ENCODE measurements around the gene CYP4B1.
"Not testable (repeated sequence)": the region's sequence is repeated elsewhere in the genome, so short reads cannot be mapped to it uniquely, and the experiment has no call there.

The CYP4B1 gene

DNA sequence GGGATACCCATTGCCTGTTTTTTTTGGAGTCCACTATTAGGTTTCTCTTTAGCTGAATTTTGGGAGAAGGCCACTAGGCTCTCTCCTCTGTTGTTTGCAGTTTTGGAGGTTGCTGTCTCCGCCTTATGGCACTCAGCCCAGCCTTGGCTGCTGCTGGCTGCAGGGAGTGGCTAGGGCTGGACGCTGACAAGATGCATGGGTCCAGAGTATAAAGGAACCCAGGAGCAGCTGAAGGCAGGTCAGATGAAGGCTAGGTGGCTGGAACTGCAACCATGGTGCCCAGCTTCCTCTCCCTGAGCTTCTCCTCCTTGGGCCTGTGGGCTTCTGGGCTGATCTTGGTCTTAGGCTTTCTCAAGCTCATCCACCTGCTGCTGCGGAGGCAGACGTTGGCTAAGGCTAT, at the start of gene CYP4B1:
TSS of gene CYP4B1 (plus strand) at position 237 of the 400 bp plus-strand sequence. CDS start at position 273, 36 bp downstream.
- DNase-seq (ENCODE audit: low read depth): no peak
- TF ChIP-seq, protein P1, sequence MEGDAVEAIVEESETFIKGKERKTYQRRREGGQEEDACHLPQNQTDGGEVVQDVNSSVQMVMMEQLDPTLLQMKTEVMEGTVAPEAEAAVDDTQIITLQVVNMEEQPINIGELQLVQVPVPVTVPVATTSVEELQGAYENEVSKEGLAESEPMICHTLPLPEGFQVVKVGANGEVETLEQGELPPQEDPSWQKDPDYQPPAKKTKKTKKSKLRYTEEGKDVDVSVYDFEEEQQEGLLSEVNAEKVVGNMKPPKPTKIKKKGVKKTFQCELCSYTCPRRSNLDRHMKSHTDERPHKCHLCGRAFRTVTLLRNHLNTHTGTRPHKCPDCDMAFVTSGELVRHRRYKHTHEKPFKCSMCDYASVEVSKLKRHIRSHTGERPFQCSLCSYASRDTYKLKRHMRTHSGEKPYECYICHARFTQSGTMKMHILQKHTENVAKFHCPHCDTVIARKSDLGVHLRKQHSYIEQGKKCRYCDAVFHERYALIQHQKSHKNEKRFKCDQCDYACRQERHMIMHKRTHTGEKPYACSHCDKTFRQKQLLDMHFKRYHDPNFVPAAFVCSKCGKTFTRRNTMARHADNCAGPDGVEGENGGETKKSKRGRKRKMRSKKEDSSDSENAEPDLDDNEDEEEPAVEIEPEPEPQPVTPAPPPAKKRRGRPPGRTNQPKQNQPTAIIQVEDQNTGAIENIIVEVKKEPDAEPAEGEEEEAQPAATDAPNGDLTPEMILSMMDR (conservative IDR thresholded peaks at IDR 0.05; ENCODE audit: low read depth, low read length): no peak
- no peak within 1 kb of the TSS for H3K4me3 ChIP-seq (ENCODE audit: low read depth, low read length)

DNA sequence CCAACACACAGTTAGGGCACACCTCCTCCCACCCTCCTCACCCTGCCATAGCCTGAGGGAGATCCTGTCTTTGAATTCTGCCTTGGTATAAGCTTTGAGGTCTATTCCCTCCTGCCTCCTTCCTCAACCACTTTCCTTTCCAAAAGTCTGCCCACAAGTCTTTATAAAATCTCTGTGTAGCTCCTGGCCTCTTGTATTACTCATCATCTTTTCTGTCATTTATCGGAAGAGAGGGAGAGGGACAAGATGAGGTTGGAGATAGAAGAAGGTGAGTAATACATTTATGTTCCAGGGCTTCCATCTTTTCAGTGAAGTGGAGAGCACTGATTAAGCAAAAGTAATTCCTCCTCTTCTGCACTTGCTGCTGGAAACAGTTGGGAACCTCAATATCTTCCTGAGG, 49.4 kb upstream of the CYP4B1 start:
- no peak overlapping the region for H3K4me3 ChIP-seq (ENCODE audit: low read depth, low read length)
- TF ChIP-seq, protein P1 (conservative IDR thresholded peaks at IDR 0.05; ENCODE audit: low read depth, low read length): no peak
- DNase-seq (ENCODE audit: low read depth): no peak

DNA sequence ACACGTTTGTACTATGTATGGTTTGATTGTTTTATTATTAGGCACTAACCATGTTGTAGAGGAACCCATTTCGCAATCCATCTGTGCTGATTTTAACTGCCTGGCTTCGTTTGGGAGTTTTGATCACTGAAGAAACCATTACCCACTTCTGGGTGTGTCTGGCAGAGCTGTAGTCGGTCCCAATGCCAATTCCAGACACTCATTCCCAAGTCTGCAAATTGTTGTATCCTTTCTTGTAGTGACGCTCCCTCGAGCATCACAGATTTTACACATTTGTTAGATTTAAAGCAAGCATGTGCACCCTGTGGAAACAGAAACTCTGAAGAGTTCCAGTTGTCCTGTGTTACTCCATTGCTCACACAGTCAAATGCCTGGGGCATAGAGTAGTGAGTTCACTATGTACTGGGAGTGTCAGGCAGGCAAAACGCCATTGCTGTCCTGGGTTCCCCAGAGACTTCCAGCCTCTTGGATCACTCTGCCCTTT, 48.9 kb upstream of the CYP4B1 start:
- H3K4me3 ChIP-seq (ENCODE audit: low read depth, low read length): no peak overlapping the region
- no peak for DNase-seq (ENCODE audit: low read depth)
- TF ChIP-seq, protein P1 (conservative IDR thresholded peaks at IDR 0.05; ENCODE audit: low read depth, low read length): no peak

DNA sequence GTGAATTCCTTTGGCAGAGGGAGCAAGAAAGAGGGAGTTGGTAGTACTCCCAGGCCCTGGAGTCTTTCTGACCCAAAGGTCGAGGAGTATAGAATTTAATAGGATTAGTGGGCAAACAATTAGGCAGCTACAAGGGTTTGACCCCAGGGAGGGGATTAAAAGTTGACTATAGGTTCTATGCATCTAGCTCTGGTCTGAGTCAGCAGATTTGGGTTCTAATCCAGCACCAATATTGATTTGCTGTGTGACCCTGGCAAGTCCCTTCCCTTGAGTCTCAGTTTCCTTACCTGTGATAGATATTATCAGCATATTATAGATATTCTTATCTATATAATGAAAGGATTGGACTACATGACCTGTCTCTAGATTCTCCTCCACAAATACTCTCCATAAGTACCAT, 44.9 kb upstream of the CYP4B1 start:
- DNase-seq (ENCODE audit: low read depth): no peak
- no peak overlapping the region for H3K4me3 ChIP-seq (ENCODE audit: low read depth, low read length)
- TF ChIP-seq, protein P1 (conservative IDR thresholded peaks at IDR 0.05; ENCODE audit: low read depth, low read length): no peak

DNA sequence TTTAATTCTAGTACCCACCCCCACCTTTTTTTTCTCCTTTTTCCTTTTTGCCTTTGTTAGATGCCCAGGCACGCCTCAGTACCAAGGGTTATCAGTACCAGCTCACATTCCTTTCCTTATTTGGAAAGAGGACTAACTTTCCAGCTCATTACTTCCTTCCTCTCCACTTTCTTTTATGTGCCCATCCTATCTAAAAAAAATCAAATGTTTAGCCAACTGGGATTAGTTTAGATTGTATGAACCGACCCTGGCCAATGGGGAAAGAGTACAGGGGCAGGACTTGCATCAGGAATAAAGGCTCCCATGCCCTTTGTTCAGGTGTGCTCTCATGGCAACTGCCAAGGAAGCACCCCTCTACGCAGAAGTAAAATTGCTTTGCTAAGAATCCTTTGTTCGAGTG, 44.1 kb upstream of the CYP4B1 start:
- not testable (repeated sequence) for DNase-seq (ENCODE audit: low read depth); H3K4me3 ChIP-seq (ENCODE audit: low read depth, low read length)

DNA sequence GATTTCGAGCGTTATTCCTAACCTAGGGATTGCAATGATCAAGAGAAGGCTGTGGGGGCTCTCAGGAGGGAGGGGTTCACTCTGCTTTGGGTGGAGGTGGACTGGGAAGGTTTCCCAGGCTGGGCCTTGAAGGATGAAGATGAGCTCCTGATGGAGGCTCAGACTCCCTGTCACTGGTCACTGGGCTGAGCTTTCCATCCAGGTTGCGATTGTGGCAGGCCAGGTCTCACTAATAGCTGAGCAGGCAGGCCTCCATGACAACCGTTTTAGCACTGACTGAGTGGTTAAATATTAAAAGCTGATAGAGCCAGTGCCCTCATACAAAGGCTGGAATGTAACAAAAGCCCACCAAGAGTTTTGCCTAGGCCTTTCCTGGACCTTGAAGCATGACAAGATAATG, 43.7 kb upstream of the CYP4B1 start:
- H3K4me3 ChIP-seq (ENCODE audit: low read depth, low read length): no peak overlapping the region
- TF ChIP-seq, protein P1 (conservative IDR thresholded peaks at IDR 0.05; ENCODE audit: low read depth, low read length): no peak
- DNase-seq (ENCODE audit: low read depth): no peak

DNA sequence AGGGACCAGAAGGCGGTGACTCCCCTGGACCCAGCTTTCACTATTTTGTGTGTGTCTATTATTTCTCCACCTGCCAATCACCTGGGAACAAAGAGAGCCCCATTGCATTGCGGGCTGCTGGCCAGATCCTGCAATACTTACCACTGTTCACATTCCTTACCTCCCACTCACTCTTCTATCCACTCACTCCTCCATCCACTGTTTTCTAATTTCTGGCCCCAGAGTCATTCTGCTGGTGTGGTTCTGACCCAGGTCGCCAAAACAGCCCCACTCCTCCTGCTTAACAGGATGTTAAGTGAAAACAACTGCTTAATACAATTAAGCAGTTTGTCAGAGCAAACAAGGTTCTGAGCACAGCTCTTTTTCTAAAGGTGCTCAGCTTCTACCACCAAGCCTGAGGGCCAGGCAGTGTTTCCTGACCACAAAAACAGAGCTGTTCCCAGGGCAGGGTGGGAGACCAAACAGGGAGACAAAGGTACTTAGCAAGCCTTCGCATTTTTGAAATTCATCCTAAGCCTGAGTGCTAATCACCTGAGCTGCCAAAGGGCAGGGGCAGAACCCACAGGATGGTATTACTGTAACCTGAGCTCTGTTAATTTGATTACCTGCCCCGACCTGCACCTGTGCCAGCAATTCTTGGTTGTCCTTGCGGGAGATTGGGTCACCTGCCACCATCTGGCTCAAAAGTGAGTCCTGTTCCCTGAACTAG, 41.4 kb upstream of the CYP4B1 start:
- H3K4me3 ChIP-seq (ENCODE audit: low read depth, low read length): no peak overlapping the region

More for the DNA sequence above, 41.4 kb upstream of the CYP4B1 start:
- TF ChIP-seq, protein P1 (conservative IDR thresholded peaks at IDR 0.05; ENCODE audit: low read depth, low read length): no peak
- DNase-seq (ENCODE audit: low read depth): peak; percentile 51

All from choroid plexus epithelial cell (primary cell).